A673 (cell line): Measurements from ENCODE around the gene TMOD3.

Experiments used
- EZH2 ChIP-seq: fragments of 200-600 bp; sonication (generic); IDR thresholded peaks from 2 replicates; pipeline ENCODE4 v1.6.1; 2017; ENCODE audit warnings: borderline replicate concordance, low read depth, mild to moderate bottlenecking, mixed read lengths, antibody characterized with exemption, low read length; ENCODE audit not compliant: poor library complexity, severe bottlenecking
- TF ChIP-seq, protein P1 (sequence below): fragments of 300-800, 200-600 bp; sonication (generic); conservative IDR thresholded peaks from 2 replicates; pipeline ENCODE4 v1.5.1; 2017; ENCODE audit warnings: low read depth, mild to moderate bottlenecking, antibody characterized with exemption, low read length, moderate library complexity, mixed read lengths

DNA sequence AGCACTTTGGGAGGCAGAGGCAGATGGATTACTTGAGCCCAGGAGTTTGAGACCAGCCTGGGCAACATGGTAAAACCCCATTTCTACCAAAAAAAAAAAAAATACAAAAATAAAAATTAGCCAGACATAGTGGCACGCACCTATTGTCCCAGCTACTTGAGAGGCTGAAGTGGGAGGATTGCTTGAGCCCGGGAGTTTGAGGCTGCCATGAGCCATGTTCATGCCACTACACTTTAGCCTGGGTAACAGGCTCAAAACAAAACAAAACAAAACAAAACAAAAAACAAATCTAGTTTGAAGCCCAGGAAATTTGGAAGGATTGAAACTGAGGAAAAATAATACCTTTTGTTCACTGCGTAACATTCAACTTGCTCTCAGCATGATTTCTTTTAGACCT lies 16.6 kb downstream of the TMOD3 start:
- TF ChIP-seq, protein P1, sequence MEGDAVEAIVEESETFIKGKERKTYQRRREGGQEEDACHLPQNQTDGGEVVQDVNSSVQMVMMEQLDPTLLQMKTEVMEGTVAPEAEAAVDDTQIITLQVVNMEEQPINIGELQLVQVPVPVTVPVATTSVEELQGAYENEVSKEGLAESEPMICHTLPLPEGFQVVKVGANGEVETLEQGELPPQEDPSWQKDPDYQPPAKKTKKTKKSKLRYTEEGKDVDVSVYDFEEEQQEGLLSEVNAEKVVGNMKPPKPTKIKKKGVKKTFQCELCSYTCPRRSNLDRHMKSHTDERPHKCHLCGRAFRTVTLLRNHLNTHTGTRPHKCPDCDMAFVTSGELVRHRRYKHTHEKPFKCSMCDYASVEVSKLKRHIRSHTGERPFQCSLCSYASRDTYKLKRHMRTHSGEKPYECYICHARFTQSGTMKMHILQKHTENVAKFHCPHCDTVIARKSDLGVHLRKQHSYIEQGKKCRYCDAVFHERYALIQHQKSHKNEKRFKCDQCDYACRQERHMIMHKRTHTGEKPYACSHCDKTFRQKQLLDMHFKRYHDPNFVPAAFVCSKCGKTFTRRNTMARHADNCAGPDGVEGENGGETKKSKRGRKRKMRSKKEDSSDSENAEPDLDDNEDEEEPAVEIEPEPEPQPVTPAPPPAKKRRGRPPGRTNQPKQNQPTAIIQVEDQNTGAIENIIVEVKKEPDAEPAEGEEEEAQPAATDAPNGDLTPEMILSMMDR, result no peak
- no peak for TF ChIP-seq EZH2
